HCT116 (cell line): Measurements from ENCODE around the gene FMR1. TPM values are rescaled to one million over a fixed set of nuclear protein-coding genes. Genes with fewer than 3 reads are reported as not detected.

ENCODE experiments used
- ATAC-seq: fragments of 200-7000 bp; cut with Tn5 transposase; 2 replicates; pipeline ENCODE4 v1.9.1; 2020; ENCODE audit warnings: mild to moderate bottlenecking, moderate library complexity
- BruUV-seq: library from RNA; stranded (reverse); fragments of 400-500 nt; replicated peaks from 2 replicates; lab custom pipeline; 2021; lab: Mats Ljungman, UMichigan
- CTCF ChIA-PET: fragments of 300-600 bp; sonication (Branson Sonifier 250); formaldehyde crosslinking; loops from one replicate; lab custom pipeline; 2021; ENCODE audit warnings: antibody characterized with exemption; lab: Charles Lee
- POLR2A ChIA-PET: fragments of 300-600, 350-600 bp; sonication (Branson Sonifier 250); formaldehyde crosslinking; loops from one replicate; lab custom pipeline; 2021; ENCODE audit warnings: antibody characterized with exemption; lab: Charles Lee
- RAD21 ChIA-PET, 2 experiments: fragments of 300-600 bp; sonication (Branson Sonifier 250); formaldehyde crosslinking; loops; one replicate each; lab custom pipeline; 2023; ENCODE audit warnings: low total read pairs in 2 of 2; ENCODE audit not compliant: uncharacterized antibody in 2 of 2, unreplicated experiment in 2 of 2, low non-redundant PET in 1 of 2; lab: Charles Lee
- DNase-seq: peaks from one replicate; pipeline ENCODE4 v3.0.0-alpha.2; 2010; ENCODE audit warnings: low read depth, low spot score
- H2AFZ ChIP-seq: fragments of 200-600 bp; shearing (Covaris generic), sonication (generic); 2 replicates; pipeline ENCODE4 v1.6.1; 2017; ENCODE audit warnings: low read depth, mixed run types, mixed read lengths, antibody characterized with exemption, low read length; ENCODE audit not compliant: poor library complexity, severe bottlenecking
- H3K27ac ChIP-seq: 2 replicates; pipeline ENCODE4 v1.5.1; 2012; ENCODE audit warnings: low read depth, low read length
- H3K27me3 ChIP-seq: fragments of 200-600 bp; sonication (generic); 2 replicates; pipeline ENCODE4 v1.6.1; 2016; ENCODE audit warnings: mixed run types, low read length, mixed read lengths; ENCODE audit not compliant: insufficient read depth
- H3K36me3 ChIP-seq, 2 experiments: fragments of 200-500 bp in 1 of 2; fragments of 200-600 bp in 1 of 2; sonication (Bioruptor generic) in 1 of 2; sonication (generic) in 1 of 2; 2 replicates each; pipeline versions ENCODE4 v1.5.1 to v1.6.1; 2014 to 2016; ENCODE audit warnings: low read length in 2 of 2, inconsistent platforms in 1 of 2, mixed read lengths in 1 of 2, mixed run types in 1 of 2; ENCODE audit not compliant: insufficient read depth in 2 of 2, control insufficient read depth in 1 of 2
- H3K4me1 ChIP-seq, 2 experiments: fragments of 200-600 bp in 1 of 2; sonication (generic) in 1 of 2; 2 replicates each; pipeline versions ENCODE4 v1.5.1 to v1.6.1; 2012 to 2017; ENCODE audit warnings: low read length in 2 of 2, inconsistent platforms in 1 of 2, mild to moderate bottlenecking in 1 of 2, mixed read lengths in 1 of 2, mixed run types in 1 of 2, moderate library complexity in 1 of 2; ENCODE audit not compliant: insufficient read depth in 2 of 2, control insufficient read depth in 1 of 2
- H3K4me2 ChIP-seq: fragments of 200-600 bp; sonication (generic); 2 replicates; pipeline ENCODE4 v1.6.1; 2017; ENCODE audit warnings: mixed run types, low read length, mixed read lengths
- H3K4me3 ChIP-seq, 2 experiments: fragments of 200-600 bp in 1 of 2; sonication (generic) in 1 of 2; replicated peaks in 1 of 2; 2 replicates each; pipeline ENCODE4 v1.5.1; 2011 to 2016; ENCODE audit warnings: low read length in 2 of 2, control low read depth in 1 of 2, low read depth in 1 of 2, mild to moderate bottlenecking in 1 of 2, mixed read lengths in 1 of 2, mixed run types in 1 of 2
- H3K79me2 ChIP-seq: fragments of 200-600 bp; sonication (generic); 2 replicates; pipeline ENCODE4 v1.6.1; 2017; ENCODE audit warnings: mild to moderate bottlenecking, mixed run types, low read length, moderate library complexity, mixed read lengths; ENCODE audit not compliant: insufficient read depth
- H3K9ac ChIP-seq: fragments of 200-600 bp; sonication (generic); 2 replicates; pipeline ENCODE4 v1.6.1; 2016; ENCODE audit warnings: low read length, mixed read lengths
- H3K9me2 ChIP-seq: fragments of 200-600 bp; sonication (generic), shearing (Covaris generic); 2 replicates; pipeline ENCODE4 v1.6.1; 2017; ENCODE audit warnings: mixed run types, mild to moderate bottlenecking, moderate library complexity; ENCODE audit not compliant: insufficient read depth
- H3K9me3 ChIP-seq, 2 experiments: fragments of 200-500 bp in 1 of 2; fragments of 200-600 bp in 1 of 2; sonication (Bioruptor generic) in 1 of 2; sonication (generic) in 1 of 2; 2 replicates each; pipeline ENCODE4 v1.6.1; 2014 to 2017; ENCODE audit warnings: low read length in 2 of 2, mixed read lengths in 2 of 2, inconsistent platforms in 1 of 2, low read depth in 1 of 2, mild to moderate bottlenecking in 1 of 2, mixed run types in 1 of 2, moderate library complexity in 1 of 2; ENCODE audit not compliant: control insufficient read depth in 1 of 2, insufficient read depth in 1 of 2
- H4K20me1 ChIP-seq: fragments of 200-600 bp; sonication (generic), shearing (Covaris generic); 2 replicates; pipeline ENCODE4 v1.6.1; 2017; ENCODE audit warnings: mixed run types, mild to moderate bottlenecking, moderate library complexity; ENCODE audit not compliant: insufficient read depth
- ATF3 ChIP-seq: IDR thresholded peaks from 2 replicates; pipeline ENCODE4 v1.6.1; 2012
- CEBPB ChIP-seq: IDR thresholded peaks from 2 replicates; pipeline ENCODE4 v1.6.1; 2012; ENCODE audit warnings: low read depth
- EGR1 ChIP-seq: IDR thresholded peaks from 2 replicates; pipeline ENCODE4 v1.6.1; 2012; ENCODE audit warnings: low read depth
- FOSL1 ChIP-seq: IDR thresholded peaks from 2 replicates; pipeline ENCODE4 v1.6.1; 2012; ENCODE audit warnings: low read depth
- MAX ChIP-seq: IDR thresholded peaks from 2 replicates; pipeline ENCODE4 v1.6.1; 2012
- POLR2A ChIP-seq: IDR thresholded peaks from 2 replicates; pipeline ENCODE4 v1.7.0; 2011; ENCODE audit warnings: borderline replicate concordance; ENCODE audit not compliant: insufficient read depth, insufficient read length; ENCODE audit errors: extremely low read depth
- POLR2AphosphoS5 ChIP-seq: IDR thresholded peaks from 2 replicates; pipeline ENCODE4 v1.6.1; 2011; ENCODE audit warnings: mild to moderate bottlenecking, low read depth, low read length, moderate library complexity
- RAD21 ChIP-seq: IDR thresholded peaks from 2 replicates; pipeline ENCODE4 v1.6.1; 2012; ENCODE audit warnings: low read depth, mild to moderate bottlenecking
- SIN3A ChIP-seq: IDR thresholded peaks from 2 replicates; pipeline ENCODE4 v1.6.1; 2012; ENCODE audit warnings: low read depth
- SRF ChIP-seq: IDR thresholded peaks from 2 replicates; pipeline ENCODE4 v1.6.1; 2012; ENCODE audit warnings: low read depth
- ZBTB33 ChIP-seq: IDR thresholded peaks from 2 replicates; pipeline ENCODE4 v1.6.1; 2011; ENCODE audit warnings: mild to moderate bottlenecking, low read length, moderate library complexity; ENCODE audit not compliant: insufficient replicate concordance; ENCODE audit errors: extremely low read depth
- ZFX ChIP-seq: fragments of 450-650 bp; IDR thresholded peaks from 2 replicates; pipeline ENCODE4 v1.6.1; 2017
- intact Hi-C: fragments of 100-400 bp; cut with micrococcal nuclease; formaldehyde crosslinking; loops from 2 replicates; pipeline ENCODE4 v1.10.0; 2022
- total RNA-seq: library from RNA; stranded (reverse); gene quantifications from one replicate; pipeline ENCODE4 v1.2.1, GENCODE V29; 2021; ENCODE audit not compliant: unreplicated experiment

FMR1 gene
- total RNA-seq, 1 experiment from 2014 or later = 31.1 TPM

- no peak overlapping the region for H2AFZ ChIP-seq
- H3K4me1 ChIP-seq = no peaks in the 10 kb centered on the region
- H3K4me3 ChIP-seq = no peak overlapping the region
- H3K27me3 ChIP-seq = no peaks in the 10 kb centered on the region
- ATAC-seq (no peak), DNase-seq (no peak)
- ChIA-PET POLR2A (no interaction called here), RAD21 (no interaction called here), CTCF (no interaction called here)
- intact Hi-C loops = no loop called here
- H3K79me2 ChIP-seq = no peaks in the 10 kb centered on the region
- TF ChIP-seq FOSL1 (no peak), EGR1 (no peak), RAD21 (no peak), POLR2A (no peak), SRF (no peak), SIN3A (no peak), ATF3 (no peak), MAX (no peak), ZBTB33 (no peak), POLR2AphosphoS5 (no peak), ZFX (no peak), CEBPB (no peak)
- no peaks in the 10 kb centered on the region for H3K9me3 ChIP-seq
- H3K36me3 ChIP-seq = no peaks in the 10 kb centered on the region
- H3K9me2 ChIP-seq = no peaks in the 10 kb centered on the region
- H3K4me2 ChIP-seq = no peak overlapping the region
- BruUV-seq = no TSS peak
- no peak overlapping the region for H3K27ac ChIP-seq
- no peaks in the 10 kb centered on the region for H4K20me1 ChIP-seq
- H3K9ac ChIP-seq = no peak overlapping the region
Observed at GRCh38 chrX:147875866-147876596, 35.7 kb upstream of the FMR1 start.
